HG03108 (cell line): ENCODE data around the gene SLC2A4RG.
"Not testable (repeated sequence)": the region's sequence is repeated elsewhere in the genome, so short reads cannot be mapped to it uniquely, and the experiment has no call there.

Source experiments
- ATAC-seq: cut with Tn5 transposase; IDR thresholded peaks from one replicate; pipeline ENCODE4 v1.9.1; 2021; ENCODE audit warnings: moderate library complexity; ENCODE audit not compliant: unreplicated experiment

Gene SLC2A4RG

DNA sequence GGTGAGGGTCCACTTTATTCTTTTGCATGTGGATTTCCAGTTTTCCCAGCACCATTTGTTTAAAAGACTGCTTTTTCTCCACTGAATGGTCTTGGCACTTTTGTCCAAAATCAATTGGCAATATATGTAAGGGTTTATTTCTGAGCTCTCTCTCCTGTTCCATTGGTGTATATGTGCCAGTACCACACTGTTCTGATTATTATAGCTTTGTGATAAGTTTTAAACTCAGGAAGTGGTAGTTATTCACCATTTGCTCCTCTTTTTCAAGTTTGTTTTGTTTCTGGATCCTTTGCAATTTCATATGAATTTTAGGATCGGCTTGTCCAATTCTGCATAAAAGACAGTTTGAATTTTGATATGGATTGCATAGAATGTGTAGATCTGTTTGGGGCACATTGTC lies 27.4 kb upstream of the SLC2A4RG start:
- ATAC-seq: no peak

DNA sequence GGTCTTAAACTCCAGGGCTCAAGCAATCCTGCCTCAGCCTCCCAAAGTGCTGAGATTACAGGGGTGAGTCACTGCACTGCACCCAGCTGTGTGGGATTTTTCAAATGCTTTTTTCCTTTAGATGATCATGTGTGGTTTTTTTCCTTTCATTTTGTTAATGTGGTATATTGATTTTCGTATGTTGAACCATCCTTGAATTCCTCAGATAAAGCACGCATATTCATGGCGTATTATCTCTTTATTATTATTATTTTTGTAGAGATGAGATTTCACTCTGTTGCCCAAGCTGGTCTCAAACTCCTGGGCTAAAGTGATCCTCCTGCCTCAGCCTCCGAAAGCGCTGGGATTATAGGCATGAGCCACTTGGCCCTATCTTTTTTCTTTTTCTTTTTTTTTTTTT lies 24.7 kb upstream of the SLC2A4RG start:
- ATAC-seq: no peak

DNA sequence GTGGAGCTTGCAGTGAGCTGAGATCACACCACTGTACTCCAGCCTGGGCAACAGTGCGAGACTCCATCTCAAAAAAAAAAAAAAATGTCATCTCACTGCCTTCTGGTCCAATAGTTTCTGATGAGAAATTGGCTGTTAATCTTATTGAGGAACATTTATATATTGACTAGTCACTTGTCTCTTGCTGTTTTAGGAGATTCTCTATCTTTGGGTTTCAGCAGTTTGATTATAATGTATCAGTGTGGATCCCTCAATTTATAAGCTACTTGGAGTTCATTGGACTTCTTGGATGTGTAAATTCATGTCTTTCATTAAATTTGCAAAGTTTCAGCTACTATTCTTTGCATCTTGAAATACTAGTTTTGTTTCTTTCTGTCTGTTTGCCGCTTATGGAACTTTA lies 20.6 kb upstream of the SLC2A4RG start:
- no peak for ATAC-seq

DNA sequence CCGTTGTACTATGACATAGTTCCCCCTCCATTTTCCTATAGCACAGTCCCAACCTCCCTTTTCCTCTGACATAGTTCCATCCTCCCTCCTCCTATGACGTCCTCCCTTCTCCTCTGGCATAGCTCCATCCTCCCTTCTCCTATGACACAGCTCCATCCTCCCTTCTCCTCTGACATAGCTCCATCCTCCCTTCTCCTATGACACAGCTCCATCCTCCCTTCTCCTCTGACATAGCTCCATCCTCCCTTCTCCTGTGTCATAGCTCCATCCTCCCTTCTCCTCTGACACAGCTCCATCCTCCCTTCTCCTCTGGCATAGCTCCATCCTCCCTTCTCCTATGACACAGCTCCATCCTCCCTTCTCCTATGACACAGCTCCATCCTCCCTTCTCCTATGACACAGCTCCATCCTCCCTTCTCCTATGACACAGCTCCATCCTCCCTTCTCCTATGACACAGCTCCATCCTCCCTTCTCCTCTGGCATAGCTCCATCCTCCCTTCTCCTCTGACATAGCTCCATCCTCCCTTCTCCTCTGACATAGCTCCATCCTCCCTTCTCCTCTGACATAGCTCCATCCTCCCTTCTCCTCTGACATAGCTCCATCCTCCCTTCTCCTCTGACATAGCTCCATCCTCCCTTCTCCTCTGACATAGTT lies 16.5 kb upstream of the SLC2A4RG start:
- ATAC-seq: not testable (repeated sequence)

DNA sequence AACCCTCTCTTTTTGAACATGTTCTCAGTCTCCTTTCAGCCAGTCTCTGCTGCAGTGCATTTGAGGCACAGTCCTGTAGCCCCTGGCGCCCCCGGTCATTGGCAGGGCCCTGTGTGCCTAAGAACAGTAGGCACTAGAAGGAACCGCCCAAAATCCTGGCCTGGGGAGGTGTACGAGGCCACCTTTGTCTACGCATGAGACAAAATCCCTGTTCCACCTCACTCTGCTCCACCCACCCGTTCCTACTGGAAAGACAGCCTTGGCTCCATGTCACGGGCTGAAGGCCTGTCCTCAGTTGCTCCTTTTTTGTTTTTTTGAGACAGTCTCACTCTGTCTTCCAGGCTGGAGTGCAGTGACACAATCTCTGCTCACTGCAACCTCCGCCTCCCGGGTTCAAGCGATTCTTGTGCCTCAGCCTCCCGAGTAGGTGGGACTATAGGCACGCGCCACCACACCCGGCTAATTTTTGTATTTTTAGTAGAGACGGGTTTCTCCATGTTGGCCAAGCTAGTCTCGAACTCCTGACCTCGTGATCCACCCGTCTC lies 9.3 kb upstream of the SLC2A4RG start:
- not testable (repeated sequence) for ATAC-seq

DNA sequence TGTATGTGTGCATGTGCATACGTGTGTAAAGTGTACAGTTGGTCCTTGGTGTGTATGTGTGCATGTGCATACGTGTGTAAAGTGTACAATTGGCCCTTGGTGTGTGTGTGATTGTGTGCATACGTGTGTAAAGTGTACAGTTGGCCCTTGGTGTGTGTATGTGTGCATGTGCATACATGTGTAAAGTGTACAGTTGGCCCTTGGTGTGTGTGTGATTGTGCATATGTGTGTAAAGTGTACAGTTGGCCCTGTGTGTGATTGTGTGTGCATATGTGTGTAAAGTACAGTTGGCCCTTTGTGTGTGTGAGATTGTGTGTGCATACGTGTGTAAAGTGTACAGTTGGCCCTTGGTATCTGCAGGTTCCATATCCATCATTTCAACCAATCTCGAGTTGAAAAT lies 8.2 kb upstream of the SLC2A4RG start:
- no peak for ATAC-seq

GRCh38 chr20:63732118-63733095 lies 7.2 kb upstream of the SLC2A4RG start:
- ATAC-seq: no peak

- ATAC-seq: no peak
Observed at GRCh38 chr20:63733117-63733516, 6.5 kb upstream of the SLC2A4RG start.

DNA sequence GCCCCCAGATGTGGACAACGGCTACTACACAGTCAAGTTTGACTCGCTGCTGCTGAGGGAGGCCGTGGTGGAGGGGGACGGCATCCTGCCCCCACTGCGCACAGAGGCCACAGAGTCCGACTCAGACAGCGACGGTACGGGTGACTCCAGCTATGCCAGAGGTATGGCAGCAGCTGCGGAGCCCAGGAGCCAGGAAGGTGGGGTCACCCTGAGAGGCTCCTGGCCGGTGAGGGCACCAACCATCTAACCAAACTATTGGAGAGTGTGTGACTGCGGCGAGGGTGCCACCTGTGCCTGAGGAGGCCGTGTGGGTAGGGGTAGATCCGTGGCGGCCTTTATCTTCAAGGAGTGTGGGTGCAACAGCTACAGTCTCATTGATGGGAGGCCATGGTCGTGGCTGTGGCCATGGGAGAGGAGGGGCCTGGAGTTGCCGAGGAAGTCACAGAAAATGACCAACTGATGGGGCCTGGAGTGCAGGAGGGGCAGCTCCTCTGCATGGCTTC lies 5.9 kb upstream of the SLC2A4RG start:
- no peak for ATAC-seq

- ATAC-seq: no peak
Observed at GRCh38 chr20:63734111-63734945, 5.2 kb upstream of the SLC2A4RG start.

DNA sequence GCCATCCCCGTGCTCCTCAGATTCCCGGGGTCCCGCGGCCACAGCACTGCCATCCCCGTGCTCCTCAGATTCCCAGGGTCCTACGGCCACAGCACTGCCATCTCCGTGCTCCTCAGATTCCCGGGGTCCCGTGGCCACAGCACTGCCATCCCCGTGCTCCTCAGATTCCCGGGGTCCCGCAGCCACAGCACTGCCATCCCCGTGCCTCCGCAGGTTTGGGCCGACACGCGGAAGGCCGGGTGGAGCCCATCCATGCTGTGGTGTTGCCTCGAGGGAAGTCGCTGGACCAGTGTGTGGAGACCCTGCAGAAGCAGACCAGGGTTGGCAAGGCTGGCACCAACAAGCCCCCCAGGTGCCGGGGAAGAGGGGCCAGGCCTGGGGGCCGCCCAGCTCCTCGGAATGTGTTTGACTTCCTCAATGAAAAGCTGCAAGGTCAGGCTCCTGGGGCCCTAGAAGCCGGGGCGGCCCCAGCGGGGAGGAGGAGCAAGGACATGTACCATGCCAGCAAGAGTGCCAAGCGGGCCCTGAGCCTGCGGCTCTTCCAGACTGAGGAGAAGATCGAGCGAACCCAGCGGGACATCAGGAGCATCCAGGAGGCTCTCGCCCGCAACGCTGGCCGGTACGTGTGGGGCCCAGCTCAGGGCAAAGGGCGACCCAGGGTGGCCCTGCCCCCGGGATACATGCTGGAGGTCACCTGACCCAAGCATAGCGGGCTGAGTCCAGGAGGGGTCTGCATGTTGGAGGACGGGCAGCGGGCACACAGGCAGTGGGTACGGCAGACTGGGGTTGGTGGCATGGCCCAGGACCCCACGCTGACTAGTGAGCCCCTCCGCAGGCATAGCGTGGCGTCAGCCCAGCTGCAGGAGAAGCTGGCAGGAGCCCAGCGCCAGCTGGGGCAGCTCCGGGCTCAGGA lies 4.4 kb upstream of the SLC2A4RG start:
- ATAC-seq: no peak

DNA sequence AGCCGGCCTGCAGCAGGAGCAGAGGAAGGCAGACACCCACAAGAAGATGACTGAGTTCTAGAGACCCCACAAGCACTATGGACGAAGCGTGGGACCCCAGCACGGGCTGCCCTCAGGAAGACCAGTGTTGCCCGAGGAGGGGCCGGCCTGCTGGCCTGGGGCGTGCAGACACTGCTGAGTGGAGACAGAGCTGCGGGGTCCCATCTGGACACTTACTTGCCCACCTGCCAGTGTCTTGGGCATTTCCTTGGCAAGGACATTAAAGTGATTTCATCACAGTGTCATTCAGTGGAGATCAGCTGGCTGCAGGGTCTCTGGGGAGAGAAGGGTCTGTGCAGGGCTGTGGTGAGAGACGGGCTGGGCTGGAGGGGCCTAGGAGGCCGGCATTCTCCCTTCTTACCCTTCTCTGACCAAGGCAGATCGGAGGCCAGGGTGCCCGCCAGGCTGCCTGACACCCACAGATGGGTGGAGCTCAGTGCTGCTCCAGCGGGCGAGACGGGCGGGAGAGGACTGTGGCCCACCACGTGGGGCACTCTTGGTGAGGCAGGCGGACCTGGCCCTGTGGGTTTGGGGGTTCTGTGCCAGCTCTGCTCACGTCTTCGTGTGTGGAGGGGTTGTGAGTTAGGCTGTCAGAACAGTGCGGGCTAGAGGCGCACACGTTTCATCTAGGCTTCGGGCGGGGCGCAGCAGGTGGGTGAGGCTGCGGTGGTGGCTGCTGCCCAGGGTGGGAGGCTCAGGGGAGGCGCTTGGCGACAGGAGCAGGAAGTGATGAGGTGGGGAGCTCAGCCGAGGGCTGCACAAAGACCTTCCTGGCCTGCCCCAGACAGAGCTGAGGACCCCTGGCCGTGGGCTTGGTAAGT lies 3.5 kb upstream of the SLC2A4RG start, which contains the start of gene LIME1:
Gene LIME1, plus strand, starts transcription at position 806 of the 860 bp plus-strand sequence. CDS start 886 bp downstream, outside the sequence.
- ATAC-seq: no peak

DNA sequence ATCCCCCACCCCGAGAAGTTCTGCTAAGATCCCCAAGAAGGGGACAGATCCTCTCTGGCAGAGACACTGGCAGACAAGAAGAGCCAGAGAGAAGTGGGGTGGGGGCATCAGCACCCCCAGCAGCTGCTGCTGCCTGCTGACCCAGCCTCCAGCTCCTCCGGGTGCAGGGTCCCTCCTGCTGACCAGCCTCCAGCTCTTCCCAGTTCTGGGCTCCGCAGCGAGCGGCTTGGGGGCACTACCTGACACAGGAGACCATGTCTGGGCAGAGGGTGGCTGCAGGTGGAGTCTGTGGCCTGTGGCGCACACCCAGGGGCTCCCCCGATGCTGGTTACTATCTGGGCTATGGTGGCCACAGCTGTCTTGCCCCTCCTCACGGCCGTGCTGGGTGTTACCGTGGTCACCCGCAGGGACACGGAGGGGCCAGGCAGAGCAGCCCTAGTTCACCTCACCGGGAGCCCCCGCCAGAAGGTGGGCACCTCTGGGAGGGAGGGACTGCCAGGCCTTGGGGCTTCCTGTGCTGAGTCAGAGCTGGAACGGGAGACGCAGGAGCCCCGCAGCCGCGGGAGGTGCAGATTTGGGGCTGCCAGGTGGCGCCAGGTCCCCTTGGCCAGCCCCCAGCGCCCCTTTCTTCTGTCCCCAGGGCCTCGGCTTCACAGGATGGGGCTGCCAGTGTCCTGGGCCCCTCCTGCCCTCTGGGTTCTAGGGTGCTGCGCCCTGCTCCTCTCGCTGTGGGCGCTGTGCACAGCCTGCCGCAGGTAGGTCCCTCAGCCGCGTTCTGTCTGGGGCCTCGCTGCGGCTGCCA lies 2.5 kb upstream of the SLC2A4RG start:
- no peak for ATAC-seq

DNA sequence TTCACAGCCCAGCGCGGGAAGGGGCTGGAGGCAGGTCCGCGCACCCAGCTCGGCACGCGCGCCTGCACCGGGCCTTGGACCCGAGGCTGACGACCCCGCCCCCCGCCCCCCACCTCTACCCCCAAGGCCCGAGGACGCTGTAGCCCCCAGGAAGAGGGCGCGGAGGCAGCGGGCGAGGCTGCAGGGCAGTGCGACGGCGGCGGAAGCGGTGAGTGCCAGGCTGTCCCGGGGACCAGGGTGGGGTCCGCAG lies 2.0 kb upstream of the SLC2A4RG start:
- no peak for ATAC-seq

- ATAC-seq: no peak
Observed at GRCh38 chr20:63737945-63738686, 1.5 kb upstream of the SLC2A4RG start.

DNA sequence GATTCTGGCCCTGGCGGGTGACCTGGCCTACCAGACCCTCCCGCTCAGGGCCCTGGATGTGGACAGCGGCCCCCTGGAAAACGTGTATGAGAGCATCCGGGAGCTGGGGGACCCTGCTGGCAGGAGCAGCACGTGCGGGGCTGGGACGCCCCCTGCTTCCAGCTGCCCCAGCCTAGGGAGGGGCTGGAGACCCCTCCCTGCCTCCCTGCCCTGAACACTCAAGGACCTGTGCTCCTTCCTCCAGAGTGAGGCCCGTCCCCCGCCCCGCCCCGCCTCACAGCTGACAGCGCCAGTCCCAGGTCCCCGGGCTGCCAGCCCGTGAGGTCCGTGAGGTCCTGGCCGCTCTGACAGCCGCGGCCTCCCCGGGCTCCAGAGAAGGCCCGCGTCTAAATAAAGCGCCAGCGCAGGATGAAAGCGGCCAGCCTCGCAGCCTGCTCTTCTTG lies 868 bp upstream of the SLC2A4RG start:
- ATAC-seq: no peak

GRCh38 chr20:63740070-63740626 lies 572 bp downstream of the SLC2A4RG start:
- ATAC-seq: no peak
